GM18499 (cell line): Measurements from ENCODE around the gene LAG3.

Experiments used
- ATAC-seq: cut with Tn5 transposase; IDR thresholded peaks from one replicate; pipeline ENCODE4 v1.9.1; 2021; ENCODE audit warnings: moderate number of reproducible peaks; ENCODE audit not compliant: insufficient read depth, unreplicated experiment

Gene LAG3

GRCh38 chr12:6820166-6820565 is 47.8 kb downstream of the LAG3 start:
- no peak for ATAC-seq

GRCh38 chr12:6821591-6822425 is 49.5 kb downstream of the LAG3 start, which contains the start of gene GPR162:
Gene GPR162 (plus strand): TSS chr12:6821821. CDS start chr12:6823899, 2,078 bp downstream.
- no peak for ATAC-seq

GRCh38 chr12:6822426-6823135 is 50.3 kb downstream of the LAG3 start:
- ATAC-seq: no peak

- ATAC-seq: no peak
These were observed 51.1 kb downstream of the LAG3 start for GRCh38 chr12:6823182-6824084.

- no peak for ATAC-seq
These were observed 51.9 kb downstream of the LAG3 start for GRCh38 chr12:6824085-6824775.

GRCh38 chr12:6824901-6825381 is 52.6 kb downstream of the LAG3 start:
- no peak for ATAC-seq

GRCh38 chr12:6825398-6826124 is 53.2 kb downstream of the LAG3 start:
- ATAC-seq: no peak

GRCh38 chr12:6826125-6826733 is 53.9 kb downstream of the LAG3 start:
- ATAC-seq: no peak

- no peak for ATAC-seq
These were observed 54.6 kb downstream of the LAG3 start for GRCh38 chr12:6826734-6827436.

GRCh38 chr12:6827437-6827911 is 55.2 kb downstream of the LAG3 start:
- ATAC-seq: no peak
